SH-SY5Y (cell line): ENCODE results near the gene GPR39.

Experiments used
- GATA2 ChIP-seq: IDR thresholded peaks from 2 replicates; pipeline ENCODE4 v1.6.1; 2011; ENCODE audit warnings: mild to moderate bottlenecking, low read depth, low read length
- GATA3 ChIP-seq: IDR thresholded peaks from 2 replicates; pipeline ENCODE4 v1.6.1; 2011; ENCODE audit warnings: low read depth, mild to moderate bottlenecking, low read length, moderate library complexity

GRCh38 chr2:132566379-132566778 is 149.8 kb downstream of the GPR39 start:
- TF ChIP-seq GATA2 (no peak), GATA3 (no peak)
